Osteocyte (in vitro differentiated cells): ENCODE data around the gene PAPOLB. TPM values are rescaled to one million over a fixed set of nuclear protein-coding genes. Genes with fewer than 3 reads are reported as not detected.

Source experiments
- DNase-seq: peaks from one replicate; pipeline ENCODE4 v3.0.0; 2021; ENCODE audit warnings: mixed read lengths; ENCODE audit not compliant: unreplicated experiment; ENCODE audit errors: extremely low spot score
- H3K27ac Mint-ChIP-seq: one replicate; pipeline ENCODE4 v1.8.0; 2021; ENCODE audit warnings: mild to moderate bottlenecking, mixed read lengths; ENCODE audit not compliant: unreplicated experiment
- H3K27me3 Mint-ChIP-seq: one replicate; pipeline ENCODE4 v1.8.0; 2021; ENCODE audit warnings: mixed read lengths; ENCODE audit not compliant: unreplicated experiment
- H3K36me3 Mint-ChIP-seq: one replicate; pipeline ENCODE4 v1.8.0; 2021; ENCODE audit warnings: mixed read lengths; ENCODE audit not compliant: unreplicated experiment
- H3K4me1 Mint-ChIP-seq: one replicate; pipeline ENCODE4 v1.8.0; 2021; ENCODE audit warnings: mixed read lengths; ENCODE audit not compliant: unreplicated experiment
- H3K4me3 Mint-ChIP-seq: one replicate; pipeline ENCODE4 v1.8.0; 2021; ENCODE audit warnings: mild to moderate bottlenecking, moderate library complexity, mixed read lengths; ENCODE audit not compliant: unreplicated experiment
- H3K9me3 Mint-ChIP-seq: one replicate; pipeline ENCODE4 v1.8.0; 2021; ENCODE audit warnings: mixed read lengths; ENCODE audit not compliant: unreplicated experiment
- CTCF ChIP-seq: fragments of 200-600 bp; sonication (generic); IDR thresholded peaks from 2 replicates; pipeline ENCODE4 v1.5.0; 2021; ENCODE audit warnings: antibody characterized with exemption, mild to moderate bottlenecking, moderate library complexity
- total RNA-seq: library from RNA; stranded (reverse); gene quantifications from 2 replicates; pipeline ENCODE4 v1.2.1, GENCODE V29; 2021

Gene PAPOLB
- total RNA-seq, 1 donor from 2014 or later: 0.13 TPM

GRCh38 chr7:4824120-4824775, 37.6 kb downstream of the PAPOLB start:
- no peaks in the 10 kb centered on the region for H3K36me3 Mint-ChIP-seq
- no peaks in the 10 kb centered on the region for H3K4me1 Mint-ChIP-seq
- no peaks in the 10 kb centered on the region for H3K27me3 Mint-ChIP-seq
- H3K27ac Mint-ChIP-seq: no peak overlapping the region
- no peak for DNase-seq
- no peak for TF ChIP-seq CTCF
- no peak overlapping the region for H3K4me3 Mint-ChIP-seq
- H3K9me3 Mint-ChIP-seq: no peaks in the 10 kb centered on the region

GRCh38 chr7:4823441-4824119, 38.2 kb downstream of the PAPOLB start:
- no peaks in the 10 kb centered on the region for H3K4me1 Mint-ChIP-seq
- no peaks in the 10 kb centered on the region for H3K27me3 Mint-ChIP-seq
- no peak overlapping the region for H3K27ac Mint-ChIP-seq
- no peaks in the 10 kb centered on the region for H3K36me3 Mint-ChIP-seq
- H3K4me3 Mint-ChIP-seq: no peak overlapping the region
- no peaks in the 10 kb centered on the region for H3K9me3 Mint-ChIP-seq
- no peak for TF ChIP-seq CTCF
- DNase-seq: no peak

DNA sequence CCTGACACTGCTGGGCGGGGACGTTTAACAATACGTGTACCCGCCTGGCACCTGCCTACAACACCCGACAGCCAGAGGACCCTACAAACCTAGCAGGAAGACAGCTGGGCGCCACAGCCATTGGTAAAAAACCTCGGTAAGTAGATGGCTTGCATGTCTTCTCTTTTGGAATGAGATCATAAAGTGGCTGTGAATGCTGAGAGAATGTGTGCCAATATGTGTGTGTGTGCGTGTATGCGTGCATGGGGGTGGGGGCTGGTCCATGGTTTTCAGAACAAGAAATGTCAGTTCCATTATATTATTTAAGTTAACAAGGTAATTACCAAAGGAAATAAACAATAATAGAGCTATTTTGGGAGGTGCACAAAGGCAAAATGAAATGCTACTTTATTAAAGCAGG, 39.2 kb downstream of the PAPOLB start:
- H3K4me3 Mint-ChIP-seq: no peak overlapping the region
- TF ChIP-seq CTCF: no peak
- no peaks in the 10 kb centered on the region for H3K27me3 Mint-ChIP-seq
- H3K9me3 Mint-ChIP-seq: no peaks in the 10 kb centered on the region
- no peak for DNase-seq
- H3K27ac Mint-ChIP-seq: no peak overlapping the region
- no peaks in the 10 kb centered on the region for H3K4me1 Mint-ChIP-seq
- no peaks in the 10 kb centered on the region for H3K36me3 Mint-ChIP-seq

GRCh38 chr7:4820967-4821471, 40.8 kb downstream of the PAPOLB start:
- no peak for DNase-seq
- Mint-ChIP-seq H3K4me3 (no peak overlapping the region), H3K27me3 (no peaks in the 10 kb centered on the region), H3K36me3 (no peaks in the 10 kb centered on the region), H3K27ac (no peak overlapping the region), H3K4me1 (no peaks in the 10 kb centered on the region), H3K9me3 (no peaks in the 10 kb centered on the region)
- TF ChIP-seq CTCF: no peak

- no peaks in the 10 kb centered on the region for H3K4me1 Mint-ChIP-seq
- H3K9me3 Mint-ChIP-seq: no peaks in the 10 kb centered on the region
- H3K27me3 Mint-ChIP-seq: no peaks in the 10 kb centered on the region
- no peak for TF ChIP-seq CTCF
- H3K4me3 Mint-ChIP-seq: no peak overlapping the region
- DNase-seq: no peak
- no peak overlapping the region for H3K27ac Mint-ChIP-seq
- no peaks in the 10 kb centered on the region for H3K36me3 Mint-ChIP-seq
Observed at GRCh38 chr7:4820405-4820966, 41.3 kb downstream of the PAPOLB start.
